SH-SY5Y (cell line): ENCODE measurements around the gene VPS9D1.

Experiments used
- GATA2 ChIP-seq: IDR thresholded peaks from 2 replicates; pipeline ENCODE4 v1.6.1; 2011; ENCODE audit warnings: mild to moderate bottlenecking, low read depth, low read length
- GATA3 ChIP-seq: IDR thresholded peaks from 2 replicates; pipeline ENCODE4 v1.6.1; 2011; ENCODE audit warnings: low read depth, mild to moderate bottlenecking, low read length, moderate library complexity

DNA sequence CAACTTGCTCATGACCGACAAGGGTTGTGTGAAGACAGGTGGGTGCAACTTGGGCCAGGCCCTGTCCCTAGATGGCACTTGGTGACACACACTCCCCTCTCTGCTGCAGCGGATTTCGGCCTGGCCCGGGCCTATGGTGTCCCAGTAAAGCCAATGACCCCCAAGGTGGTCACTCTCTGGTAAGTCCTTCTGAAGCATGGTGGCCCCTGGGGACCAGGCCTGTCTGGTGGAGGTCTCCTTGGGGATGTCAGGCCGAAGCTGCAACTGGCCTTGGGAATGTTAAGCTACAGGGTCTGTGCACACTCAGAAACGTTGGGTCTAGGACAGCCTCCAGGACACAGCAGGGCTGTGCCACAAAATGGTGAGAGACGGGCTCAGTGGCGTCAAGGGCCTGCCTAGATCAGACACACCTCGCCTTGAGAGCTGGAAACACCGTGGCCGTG lies 27.4 kb downstream of the VPS9D1 start:
- TF ChIP-seq GATA3 (no peak), GATA2 (no peak)
